ENCODE results near the gene SH3BP1. TPM values are rescaled to one million over a fixed set of nuclear protein-coding genes. Genes with fewer than 3 reads are reported as not detected.

SH3BP1 gene
- total and polyA plus RNA-seq, 2 of the 13 experiments (the other 11 are each of a cell fraction or from before 2014, with no cell fraction given), result 8.4 to 18.5 TPM

DNA sequence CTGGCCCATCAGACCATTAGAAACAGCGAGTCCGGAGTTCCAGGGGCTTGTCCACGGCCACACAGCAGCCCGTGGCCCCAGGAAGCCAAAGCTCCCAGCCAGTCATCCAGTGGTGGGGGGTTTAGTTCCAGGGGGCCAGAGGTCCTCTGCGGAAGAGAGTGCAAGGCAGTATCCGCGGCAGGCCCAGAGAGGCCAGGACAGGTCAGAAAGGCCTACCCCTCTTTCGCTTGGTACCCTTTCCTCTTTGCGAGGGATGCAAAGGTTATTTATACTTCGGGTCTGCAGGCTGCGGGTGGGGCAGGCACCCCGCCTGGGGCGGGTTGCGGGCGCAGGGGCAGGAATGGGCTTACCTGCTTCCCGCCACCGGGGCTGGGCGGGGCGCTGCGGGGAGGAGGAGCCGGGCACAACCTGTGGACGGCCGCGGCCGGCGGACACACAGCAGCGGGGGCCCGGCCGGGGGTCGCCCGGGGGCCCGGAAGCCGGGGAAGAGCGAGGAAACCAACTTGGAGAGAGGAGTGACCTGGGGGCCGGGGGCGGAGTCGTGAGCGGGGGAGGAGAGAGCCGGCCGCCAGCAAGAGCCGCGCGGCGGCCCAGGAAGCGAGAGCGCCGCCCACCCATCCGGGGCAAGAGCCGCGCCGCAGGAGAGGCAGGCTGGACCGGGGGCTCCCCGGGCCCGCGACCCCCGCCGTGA, at the start of gene SH3BP1 (continued):
- TF ChIP-seq, protein P1, sequence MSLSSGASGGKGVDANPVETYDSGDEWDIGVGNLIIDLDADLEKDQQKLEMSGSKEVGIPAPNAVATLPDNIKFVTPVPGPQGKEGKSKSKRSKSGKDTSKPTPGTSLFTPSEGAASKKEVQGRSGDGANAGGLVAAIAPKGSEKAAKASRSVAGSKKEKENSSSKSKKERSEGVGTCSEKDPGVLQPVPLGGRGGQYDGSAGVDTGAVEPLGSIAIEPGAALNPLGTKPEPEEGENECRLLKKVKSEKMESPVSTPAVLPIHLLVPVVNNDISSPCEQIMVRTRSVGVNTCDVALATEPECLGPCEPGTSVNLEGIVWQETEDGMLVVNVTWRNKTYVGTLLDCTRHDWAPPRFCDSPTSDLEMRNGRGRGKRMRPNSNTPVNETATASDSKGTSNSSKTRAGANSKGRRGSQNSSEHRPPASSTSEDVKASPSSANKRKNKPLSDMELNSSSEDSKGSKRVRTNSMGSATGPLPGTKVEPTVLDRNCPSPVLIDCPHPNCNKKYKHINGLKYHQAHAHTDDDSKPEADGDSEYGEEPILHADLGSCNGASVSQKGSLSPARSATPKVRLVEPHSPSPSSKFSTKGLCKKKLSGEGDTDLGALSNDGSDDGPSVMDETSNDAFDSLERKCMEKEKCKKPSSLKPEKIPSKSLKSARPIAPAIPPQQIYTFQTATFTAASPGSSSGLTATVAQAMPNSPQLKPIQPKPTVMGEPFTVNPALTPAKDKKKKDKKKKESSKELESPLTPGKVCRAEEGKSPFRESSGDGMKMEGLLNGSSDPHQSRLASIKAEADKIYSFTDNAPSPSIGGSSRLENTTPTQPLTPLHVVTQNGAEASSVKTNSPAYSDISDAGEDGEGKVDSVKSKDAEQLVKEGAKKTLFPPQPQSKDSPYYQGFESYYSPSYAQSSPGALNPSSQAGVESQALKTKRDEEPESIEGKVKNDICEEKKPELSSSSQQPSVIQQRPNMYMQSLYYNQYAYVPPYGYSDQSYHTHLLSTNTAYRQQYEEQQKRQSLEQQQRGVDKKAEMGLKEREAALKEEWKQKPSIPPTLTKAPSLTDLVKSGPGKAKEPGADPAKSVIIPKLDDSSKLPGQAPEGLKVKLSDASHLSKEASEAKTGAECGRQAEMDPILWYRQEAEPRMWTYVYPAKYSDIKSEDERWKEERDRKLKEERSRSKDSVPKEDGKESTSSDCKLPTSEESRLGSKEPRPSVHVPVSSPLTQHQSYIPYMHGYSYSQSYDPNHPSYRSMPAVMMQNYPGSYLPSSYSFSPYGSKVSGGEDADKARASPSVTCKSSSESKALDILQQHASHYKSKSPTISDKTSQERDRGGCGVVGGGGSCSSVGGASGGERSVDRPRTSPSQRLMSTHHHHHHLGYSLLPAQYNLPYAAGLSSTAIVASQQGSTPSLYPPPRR (CRISPR knock-in tag; IDR thresholded peaks at IDR 0.05; ENCODE audit: borderline replicate concordance), result no peak
- TF ChIP-seq, protein P2, sequence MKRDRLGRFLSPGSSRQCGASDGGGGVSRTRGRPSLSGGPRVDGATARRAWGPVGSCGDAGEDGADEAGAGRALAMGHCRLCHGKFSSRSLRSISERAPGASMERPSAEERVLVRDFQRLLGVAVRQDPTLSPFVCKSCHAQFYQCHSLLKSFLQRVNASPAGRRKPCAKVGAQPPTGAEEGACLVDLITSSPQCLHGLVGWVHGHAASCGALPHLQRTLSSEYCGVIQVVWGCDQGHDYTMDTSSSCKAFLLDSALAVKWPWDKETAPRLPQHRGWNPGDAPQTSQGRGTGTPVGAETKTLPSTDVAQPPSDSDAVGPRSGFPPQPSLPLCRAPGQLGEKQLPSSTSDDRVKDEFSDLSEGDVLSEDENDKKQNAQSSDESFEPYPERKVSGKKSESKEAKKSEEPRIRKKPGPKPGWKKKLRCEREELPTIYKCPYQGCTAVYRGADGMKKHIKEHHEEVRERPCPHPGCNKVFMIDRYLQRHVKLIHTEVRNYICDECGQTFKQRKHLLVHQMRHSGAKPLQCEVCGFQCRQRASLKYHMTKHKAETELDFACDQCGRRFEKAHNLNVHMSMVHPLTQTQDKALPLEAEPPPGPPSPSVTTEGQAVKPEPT (CRISPR knock-in tag; IDR thresholded peaks at IDR 0.05; ENCODE audit: low read depth), result no peak
- TF ChIP-seq EP300 (IDR thresholded peaks at IDR 0.05; ENCODE audit: low read depth in 2 of 2, low read length in 2 of 2) (no peak), EP300 (CRISPR knock-in tag; IDR thresholded peaks at IDR 0.05; ENCODE audit: borderline replicate concordance) (no peak), GMEB2 (CRISPR knock-in tag; IDR thresholded peaks at IDR 0.05; ENCODE audit: low read depth) (no peak), MBD4 (IDR thresholded peaks at IDR 0.05; ENCODE audit: borderline replicate concordance, low read length) (no peak), ZNF550 (CRISPR knock-in tag; IDR thresholded peaks at IDR 0.05; ENCODE audit: borderline replicate concordance) (no peak), ZNF10 (CRISPR knock-in tag; IDR thresholded peaks at IDR 0.05; ENCODE audit: borderline replicate concordance, low read depth) (no peak), ZSCAN12 (CRISPR knock-in tag; IDR thresholded peaks at IDR 0.05) (no peak), IRX3 (CRISPR knock-in tag; IDR thresholded peaks at IDR 0.05; ENCODE audit: borderline replicate concordance, low read depth) (no peak), TERF1 (CRISPR knock-in tag; IDR thresholded peaks at IDR 0.05) (no peak), ZNF207 (IDR thresholded peaks at IDR 0.05; ENCODE audit: borderline replicate concordance) (no peak), NR2F2 (IDR thresholded peaks at IDR 0.05; ENCODE audit: borderline replicate concordance, low read depth) (no peak), LBX2 (CRISPR knock-in tag; IDR thresholded peaks at IDR 0.05; ENCODE audit: borderline replicate concordance) (no peak), CBFB (CRISPR knock-in tag; IDR thresholded peaks at IDR 0.05) (no peak)
- TF ChIP-seq, protein P3, sequence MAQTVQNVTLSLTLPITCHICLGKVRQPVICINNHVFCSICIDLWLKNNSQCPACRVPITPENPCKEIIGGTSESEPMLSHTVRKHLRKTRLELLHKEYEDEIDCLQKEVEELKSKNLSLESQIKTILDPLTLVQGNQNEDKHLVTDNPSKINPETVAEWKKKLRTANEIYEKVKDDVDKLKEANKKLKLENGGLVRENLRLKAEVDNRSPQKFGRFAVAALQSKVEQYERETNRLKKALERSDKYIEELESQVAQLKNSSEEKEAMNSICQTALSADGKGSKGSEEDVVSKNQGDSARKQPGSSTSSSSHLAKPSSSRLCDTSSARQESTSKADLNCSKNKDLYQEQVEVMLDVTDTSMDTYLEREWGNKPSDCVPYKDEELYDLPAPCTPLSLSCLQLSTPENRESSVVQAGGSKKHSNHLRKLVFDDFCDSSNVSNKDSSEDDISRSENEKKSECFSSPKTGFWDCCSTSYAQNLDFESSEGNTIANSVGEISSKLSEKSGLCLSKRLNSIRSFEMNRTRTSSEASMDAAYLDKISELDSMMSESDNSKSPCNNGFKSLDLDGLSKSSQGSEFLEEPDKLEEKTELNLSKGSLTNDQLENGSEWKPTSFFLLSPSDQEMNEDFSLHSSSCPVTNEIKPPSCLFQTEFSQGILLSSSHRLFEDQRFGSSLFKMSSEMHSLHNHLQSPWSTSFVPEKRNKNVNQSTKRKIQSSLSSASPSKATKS (CRISPR knock-in tag; IDR thresholded peaks at IDR 0.05), result no peak

Measured in HepG2 (cell line).